Gastrocnemius medialis (tissue), 4 donors: ENCODE data around the gene RELT. TPM values are rescaled to one million over a fixed set of nuclear protein-coding genes. Genes with fewer than 3 reads are reported as not detected.

Experiments used
- ATAC-seq, 2 donors: fragments of 150-250 bp; one replicate each; pipeline ENCODE4 v1.9.1; 2016
- DNase-seq, 2 donors: peaks; one replicate each; pipeline ENCODE4 v3.0.0-alpha.2; 2019
- H3K27ac ChIP-seq, 4 donors: fragments of 200-600 bp; sonication (generic); 1 replicate in 1 of 4; 2 replicates in 3 of 4; pipeline ENCODE4 v1.5.1; 2016 to 2018; ENCODE audit warnings: mild to moderate bottlenecking in 2 of 4, moderate library complexity in 1 of 4
- H3K27me3 ChIP-seq, 3 donors: fragments of 200-600 bp; sonication (generic) in 2 of 3; 1 replicate in 1 of 3; 2 replicates in 2 of 3; pipeline versions ENCODE4 v1.5.1 to v1.6.0; 2016 to 2019; ENCODE audit warnings: mild to moderate bottlenecking in 1 of 3, moderate library complexity in 1 of 3
- H3K36me3 ChIP-seq, 2 donors: fragments of 200-600 bp; sonication (generic) in 1 of 2; one replicate each; pipeline ENCODE4 v1.5.1; 2017 to 2018
- H3K4me1 ChIP-seq, 2 donors: fragments of 200-600 bp; sonication (generic) in 1 of 2; one replicate each; pipeline ENCODE4 v1.5.1; 2016 to 2017; ENCODE audit warnings: mild to moderate bottlenecking in 2 of 2
- H3K4me3 ChIP-seq, 4 donors: fragments of 200-600 bp; sonication (generic) in 3 of 4; 1 replicate in 1 of 4; 2 replicates in 3 of 4; pipeline ENCODE4 v1.5.1; 2016 to 2019; ENCODE audit warnings: mild to moderate bottlenecking in 2 of 4
- H3K9me3 ChIP-seq, 3 donors: fragments of 200-600 bp; sonication (generic) in 2 of 3; 1 replicate in 1 of 3; 2 replicates in 2 of 3; pipeline ENCODE4 v1.5.1; 2016 to 2019
- CTCF ChIP-seq, 5 experiments: fragments of 450-650 bp in 3 of 5; fragments of 200-600 bp in 2 of 5; sonication (generic) in 2 of 5; IDR thresholded peaks in 4 of 5; conservative IDR thresholded peaks in 1 of 5; 1 replicate in 4 of 5; 2 replicates in 1 of 5; pipeline ENCODE4 v1.5.1; 2016 to 2019; ENCODE audit warnings: antibody characterized with exemption in 5 of 5, mild to moderate bottlenecking in 3 of 5, moderate library complexity in 3 of 5
- POLR2A ChIP-seq, 2 donors: fragments of 450-650 bp; IDR thresholded peaks; one replicate each; pipeline ENCODE4 v1.6.1; 2017; ENCODE audit warnings: antibody characterized with exemption in 2 of 2, mild to moderate bottlenecking in 2 of 2, moderate library complexity in 2 of 2
- in situ Hi-C, 4 donors: fragments of 200-750 bp; cut with MboI; loops; one replicate each; pipeline versions ENCODE4 v1.15.0 to v1.8.0; 2017; ENCODE audit warnings: low sequenced_read_pairs in 4 of 4
- intact Hi-C: fragments of 100-400 bp; cut with DNase I; formaldehyde crosslinking; loops from one replicate; pipeline ENCODE4 v1.15.1; 2023; ENCODE audit warnings: low total_unique reads
- total RNA-seq, 4 donors: library from RNA; depleted of rRNA; stranded (reverse); fragments of >200 nt; gene quantifications; one replicate each; pipeline versions ENCODE4 v1.1.0 to v1.2.3, GENCODE V29; 2016

Gene RELT
- total RNA-seq, 4 donors from 2014 or later: 18.5 to 63.5 (median 36.7) TPM

DNA sequence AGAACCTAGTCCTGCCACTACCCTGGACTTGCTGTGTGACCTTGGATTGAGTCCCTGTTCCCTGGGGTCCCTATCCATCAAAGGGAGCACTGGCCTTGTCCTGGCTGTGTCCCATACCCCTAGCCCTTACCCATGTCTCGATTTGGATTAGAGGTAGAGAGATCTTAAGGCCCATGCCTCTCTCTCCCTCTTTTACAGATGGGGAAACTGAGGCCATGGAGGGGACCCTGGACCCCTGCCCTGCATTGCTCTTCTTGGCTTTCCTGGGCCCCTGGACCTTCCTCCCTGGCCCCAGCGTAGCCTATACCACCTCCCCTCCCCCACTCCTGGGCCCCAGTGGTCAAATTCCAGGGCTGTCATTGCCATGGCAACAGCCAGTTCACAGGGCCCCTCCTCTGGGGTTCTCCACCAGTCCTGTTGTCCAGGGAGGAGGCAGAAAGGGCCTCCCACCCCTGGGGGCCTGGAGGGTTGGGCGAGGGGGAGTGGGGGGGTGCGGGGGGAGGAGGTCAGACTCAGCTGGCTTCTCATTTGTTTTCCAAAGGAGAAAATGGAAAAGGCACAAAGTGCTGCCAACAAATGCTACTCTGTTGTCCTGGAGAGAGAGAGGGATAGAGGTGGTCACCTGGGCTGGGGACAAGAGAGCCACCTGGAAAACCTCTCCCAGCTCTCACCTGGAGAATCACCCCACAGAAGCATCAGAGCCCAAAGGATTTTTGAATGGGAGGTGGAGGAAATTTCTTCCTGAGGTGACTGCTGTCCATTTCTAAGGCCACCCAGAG, 44.9 kb upstream of the RELT start:
- DNase-seq (no peak), ATAC-seq (no peak)
- in situ Hi-C loops: no loop called here
- H3K4me1 ChIP-seq: peaks cover 9 to 16% of the 10 kb centered on the region in 2 donors
- no peaks in the 10 kb centered on the region for H3K27me3 ChIP-seq
- no peak overlapping the region for H3K4me3 ChIP-seq
- H3K9me3 ChIP-seq: no peaks in the 10 kb centered on the region
- peak overlapping the region in 3 of 4 donors; percentile 11 to 55 (median 37) for H3K27ac ChIP-seq
- intact Hi-C loops: loop anchor here (5.0 to 10.0 kb wide), 2 partner anchors 144 to 497 kb away; no protein-coding TSS in a partner anchor
- H3K36me3 ChIP-seq: no peaks in the 10 kb centered on the region
- TF ChIP-seq POLR2A (IDR thresholded peaks at IDR 0.05) (no peak), CTCF (IDR thresholded peaks at IDR 0.05 in 4 of 5, conservative IDR thresholded peaks at IDR 0.05 in 1 of 5) (no peak)

DNA sequence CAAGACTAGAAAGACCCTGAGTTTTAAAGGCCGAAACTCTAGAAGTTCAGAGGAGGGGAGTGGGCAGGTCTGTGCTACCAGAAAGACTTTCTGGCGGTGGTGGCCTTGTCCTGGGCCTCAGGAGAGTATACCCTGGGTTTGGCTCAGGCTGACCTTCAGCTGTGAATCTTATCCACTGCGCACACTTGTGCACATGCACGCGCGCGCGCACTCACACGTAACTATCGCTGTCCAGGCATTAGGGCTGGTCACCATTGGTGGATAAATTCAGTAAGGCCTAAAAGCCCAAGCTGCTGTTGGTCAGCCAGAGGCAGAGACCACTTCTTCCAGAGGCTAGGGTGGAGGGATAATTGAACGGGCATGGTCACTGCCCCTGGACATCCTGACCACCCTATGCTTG, 43.0 kb upstream of the RELT start:
- H3K27me3 ChIP-seq: no peaks in the 10 kb centered on the region
- TF ChIP-seq POLR2A (IDR thresholded peaks at IDR 0.05): no peak
- no peak for TF ChIP-seq CTCF (IDR thresholded peaks at IDR 0.05 in 4 of 5, conservative IDR thresholded peaks at IDR 0.05 in 1 of 5)
- DNase-seq (no peak), ATAC-seq (no peak)
- intact Hi-C loops: loop anchor here (5.0 to 10.0 kb wide), 2 partner anchors 146 to 498 kb away; no protein-coding TSS in a partner anchor
- H3K36me3 ChIP-seq: no peaks in the 10 kb centered on the region
- H3K27ac ChIP-seq: peak overlapping the region in 3 of 4 donors; percentile 53 to 69 (median 59)
- in situ Hi-C loops: no loop called here
- no peaks in the 10 kb centered on the region for H3K9me3 ChIP-seq
- H3K4me1 ChIP-seq: peaks cover 9 to 10% of the 10 kb centered on the region in 2 donors
- no peak overlapping the region for H3K4me3 ChIP-seq

- TF ChIP-seq CTCF (IDR thresholded peaks at IDR 0.05 in 4 of 5, conservative IDR thresholded peaks at IDR 0.05 in 1 of 5): no peak
- ATAC-seq (no peak), DNase-seq (no peak)
- H3K4me3 ChIP-seq: no peak overlapping the region
- peak overlapping the region; percentile 53 to 69 (median 58) for H3K27ac ChIP-seq
- in situ Hi-C loops: no loop called here
- intact Hi-C loops: loop anchor here (5.0 to 10.0 kb wide), 2 partner anchors 147 to 499 kb away; no protein-coding TSS in a partner anchor
- peaks cover 9 to 10% of the 10 kb centered on the region in 2 donors for H3K4me1 ChIP-seq
- no peaks in the 10 kb centered on the region for H3K27me3 ChIP-seq
- H3K36me3 ChIP-seq: no peaks in the 10 kb centered on the region
- no peaks in the 10 kb centered on the region for H3K9me3 ChIP-seq
Measured at GRCh38 chr11:73333640-73334383, 42.4 kb upstream of the RELT start.

- peak; percentile 50 to 56 for ATAC-seq
- peak; percentile 52 to 69 for DNase-seq
- H3K27ac ChIP-seq: peak overlapping the region; percentile 53 to 69 (median 58)
- no peaks in the 10 kb centered on the region for H3K36me3 ChIP-seq
- intact Hi-C loops (loop anchor here (1.0 to 10.0 kb wide), 3 partner anchors 27 to 500 kb away; no protein-coding TSS in a partner anchor), in situ Hi-C loops (loop anchor here in 3 of 4 donors (5.0 kb wide), 1 partner anchor 32 kb away; no protein-coding TSS in a partner anchor)
- H3K27me3 ChIP-seq: no peaks in the 10 kb centered on the region
- TF ChIP-seq CTCF (IDR thresholded peaks at IDR 0.05 in 4 of 5, conservative IDR thresholded peaks at IDR 0.05 in 1 of 5) (no peak), POLR2A (IDR thresholded peaks at IDR 0.05) (no peak)
- peaks cover 10 to 12% of the 10 kb centered on the region in 2 donors for H3K4me1 ChIP-seq
- H3K9me3 ChIP-seq: no peaks in the 10 kb centered on the region
- H3K4me3 ChIP-seq: no peak overlapping the region
Measured at GRCh38 chr11:73334384-73335203, 41.6 kb upstream of the RELT start.
